ENCODE results near the gene SELENOO. TPM values are rescaled to one million over a fixed set of nuclear protein-coding genes. Genes with fewer than 3 reads are reported as not detected.

The SELENOO gene
- total and polyA plus RNA-seq, 5 donors: 14.6 to 17.1 (median 15.6) TPM

DNA sequence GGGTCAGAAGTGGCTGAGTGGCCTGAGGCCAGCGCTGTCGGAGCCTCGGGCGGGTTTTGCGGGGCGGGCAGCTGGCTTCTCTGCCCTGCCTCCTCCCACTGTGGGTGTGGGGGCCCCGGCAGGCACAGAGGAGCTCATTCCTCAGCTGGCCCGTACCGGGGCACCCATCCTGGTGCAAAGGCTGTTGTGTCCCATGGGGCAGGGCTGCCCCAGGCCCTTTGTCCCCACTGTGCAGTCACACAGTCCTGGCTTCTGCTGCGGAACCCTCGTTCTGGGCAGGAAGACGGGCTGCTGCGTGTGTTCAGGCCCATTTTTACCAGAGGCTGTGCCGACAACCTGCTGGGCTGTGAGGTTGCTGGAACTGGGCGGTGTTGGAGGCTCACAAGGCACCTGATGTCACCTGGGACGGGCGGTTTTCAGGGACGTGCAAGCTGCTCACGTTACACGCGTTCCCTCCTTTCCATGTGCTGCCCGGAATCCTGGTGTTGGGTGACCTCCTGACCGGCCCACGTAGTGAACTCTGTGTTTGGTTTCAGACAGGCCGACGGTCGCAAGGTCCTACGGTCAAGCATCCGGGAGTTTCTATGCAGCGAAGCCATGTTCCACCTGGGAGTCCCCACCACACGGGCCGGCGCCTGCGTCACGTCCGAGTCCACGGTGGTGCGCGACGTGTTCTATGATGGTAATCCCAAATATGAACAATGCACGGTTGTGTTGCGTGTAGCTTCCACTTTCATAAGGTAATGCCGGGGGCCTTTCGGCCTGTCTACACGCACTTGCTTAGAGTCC is 5.2 kb downstream of the SELENOO start:
- ATAC-seq (no peak), DNase-seq (peak; percentile 18 to 61 (median 55))
- intact Hi-C loops (cut with DNase I): loop anchor here in 3 of 4 donors (2.0 to 5.0 kb wide), 2 partner anchors 57 to 59 kb away; no protein-coding TSS in a partner anchor
- 87% methylated on average over 45 of the region's 45 CpGs for WGBS
- Histone ChIP-seq H3K4me1 (ENCODE audit: control insufficient read depth, insufficient read depth, low read length) (peaks cover 2% of the 10 kb centered on the region), H3K4me3 (ENCODE audit: low read length) (no peak overlapping the region), H3K9me3 (ENCODE audit: control insufficient read depth, low read length) (no peaks in the 10 kb centered on the region), H3K27me3 (ENCODE audit: control insufficient read depth, insufficient read depth) (no peaks in the 10 kb centered on the region), H3K27ac (ENCODE audit: low read length) (peak overlapping the region; percentile 1)

- ATAC-seq: peak; percentile 68 to 76
Observed at GRCh38 chr22:50206599-50206998, 5.8 kb downstream of the SELENOO start.

DNA sequence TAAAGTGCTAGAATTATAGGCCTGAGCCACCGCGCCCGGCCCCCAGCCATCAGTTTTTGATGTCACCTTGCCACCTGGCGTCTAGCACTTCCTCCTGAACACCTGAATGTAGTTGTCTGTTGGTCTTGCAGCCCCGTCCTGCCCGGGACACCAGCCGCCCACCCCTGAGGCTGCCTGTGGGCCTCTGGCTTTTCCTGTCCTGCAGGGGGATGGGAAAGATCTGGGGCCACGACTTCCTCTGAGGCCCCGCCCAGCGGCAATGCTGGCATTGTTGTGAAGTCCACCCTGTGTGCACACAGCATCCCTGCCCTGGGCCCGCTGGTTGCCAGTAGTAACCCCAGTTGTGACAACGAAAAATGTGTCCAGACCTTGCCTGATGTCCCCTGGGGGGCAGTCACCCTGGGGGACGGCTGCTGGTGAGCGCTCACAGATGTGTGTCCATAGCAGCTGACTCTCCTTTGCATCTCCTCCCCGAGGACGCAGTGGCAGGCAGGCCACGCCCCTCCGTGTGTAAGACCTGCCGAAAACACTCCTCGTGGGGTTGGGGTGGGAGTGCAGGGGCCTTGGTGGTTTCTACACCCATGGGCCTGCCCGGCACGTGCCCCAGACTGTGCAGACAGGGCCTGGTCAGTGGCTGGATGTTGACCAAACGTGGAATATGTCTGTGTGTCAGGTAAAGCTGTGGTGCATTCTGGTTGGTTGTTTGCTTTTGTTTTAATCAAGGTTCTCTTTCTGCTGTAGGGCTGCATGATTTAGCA is 6.8 kb downstream of the SELENOO start:
- DNase-seq (peak; percentile 37 to 72 (median 69)), ATAC-seq (peak in 1 of 2 donors; percentile 6)
- WGBS: 65% methylated on average over 23 of the region's 23 CpGs
- H3K4me3 ChIP-seq (ENCODE audit: low read length): no peak overlapping the region
- intact Hi-C loops (cut with DNase I): loop anchor here in 3 of 4 donors (2.0 to 5.0 kb wide), 2 partner anchors 59 to 60 kb away; no protein-coding TSS in a partner anchor
- H3K27ac ChIP-seq (ENCODE audit: low read length): no peak overlapping the region
- no peaks in the 10 kb centered on the region for H3K4me1 ChIP-seq (ENCODE audit: control insufficient read depth, insufficient read depth, low read length)
- H3K27me3 ChIP-seq (ENCODE audit: control insufficient read depth, insufficient read depth): no peaks in the 10 kb centered on the region
- no peaks in the 10 kb centered on the region for H3K9me3 ChIP-seq (ENCODE audit: control insufficient read depth, low read length)

More at GRCh38 chr22:50206599-50206998, 5.8 kb downstream of the SELENOO start:
- Histone ChIP-seq H3K4me1 (ENCODE audit: control insufficient read depth, insufficient read depth, low read length) (peaks cover 2% of the 10 kb centered on the region), H3K27me3 (ENCODE audit: control insufficient read depth, insufficient read depth) (no peaks in the 10 kb centered on the region), H3K27ac (ENCODE audit: low read length) (peak overlapping the region; percentile 1), H3K4me3 (ENCODE audit: low read length) (no peak overlapping the region), H3K9me3 (ENCODE audit: control insufficient read depth, low read length) (no peaks in the 10 kb centered on the region)
- peak; percentile 82 to 90 (median 89) for DNase-seq
- WGBS: 23% methylated on average over 10 of the region's 10 CpGs
- intact Hi-C loops (cut with DNase I): loop anchor here in 3 of 4 donors (2.0 to 5.0 kb wide), 2 partner anchors 58 to 59 kb away; no protein-coding TSS in a partner anchor

DNA sequence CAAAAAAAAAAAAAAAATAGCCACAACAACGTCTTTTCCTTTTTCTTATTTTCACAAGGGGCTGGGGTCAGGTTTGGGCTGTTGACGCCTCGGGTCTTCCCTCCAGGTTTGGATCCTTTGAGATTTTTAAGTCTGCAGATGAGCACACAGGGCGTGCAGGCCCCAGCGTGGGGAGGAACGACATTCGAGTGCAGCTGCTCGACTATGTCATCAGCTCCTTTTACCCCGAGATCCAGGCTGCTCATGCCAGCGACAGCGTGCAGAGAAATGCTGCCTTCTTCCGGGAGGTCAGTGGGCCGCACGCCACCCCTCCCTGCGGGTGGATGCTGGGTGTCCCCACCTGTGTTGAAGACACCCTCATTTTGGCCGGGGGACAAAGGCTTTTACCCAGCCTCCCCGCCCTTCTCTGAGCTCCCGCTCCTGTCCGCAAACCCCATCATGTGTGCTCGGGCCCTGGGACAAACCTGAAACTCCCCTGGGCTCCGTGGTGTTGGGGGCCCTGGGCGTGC is 7.7 kb downstream of the SELENOO start:
- Histone ChIP-seq H3K27ac (ENCODE audit: low read length) (no peak overlapping the region), H3K9me3 (ENCODE audit: control insufficient read depth, low read length) (no peaks in the 10 kb centered on the region), H3K4me3 (ENCODE audit: low read length) (no peak overlapping the region), H3K4me1 (ENCODE audit: control insufficient read depth, insufficient read depth, low read length) (no peaks in the 10 kb centered on the region), H3K27me3 (ENCODE audit: control insufficient read depth, insufficient read depth) (no peaks in the 10 kb centered on the region)
- ATAC-seq (no peak), DNase-seq (no peak)
- whole genome bisulfite sequencing: 84% methylated on average over 22 of the region's 22 CpGs
- intact Hi-C loops (cut with DNase I): loop anchor here in 2 of 4 donors (5.0 kb wide), 1 partner anchor 61 kb away; no protein-coding TSS in a partner anchor

- Histone ChIP-seq H3K4me3 (ENCODE audit: low read length) (no peak overlapping the region), H3K4me1 (ENCODE audit: control insufficient read depth, insufficient read depth, low read length) (no peaks in the 10 kb centered on the region), H3K27ac (ENCODE audit: low read length) (no peak overlapping the region), H3K27me3 (ENCODE audit: control insufficient read depth, insufficient read depth) (no peaks in the 10 kb centered on the region), H3K9me3 (ENCODE audit: control insufficient read depth, low read length) (no peaks in the 10 kb centered on the region)
- peak in 2 of 3 donors; percentile 54 to 64 for DNase-seq
- intact Hi-C loops (cut with DNase I): loop anchor here in 2 of 4 donors (5.0 kb wide), 1 partner anchor 62 kb away; no protein-coding TSS in a partner anchor
- peak; percentile 5 to 12 for ATAC-seq
- WGBS: 79% methylated on average over 31 of the region's 31 CpGs
Observed at GRCh38 chr22:50208939-50209892, 8.4 kb downstream of the SELENOO start.

GRCh38 chr22:50209893-50210292 is 9.1 kb downstream of the SELENOO start:
- Histone ChIP-seq H3K27me3 (ENCODE audit: control insufficient read depth, insufficient read depth) (no peaks in the 10 kb centered on the region), H3K4me1 (ENCODE audit: control insufficient read depth, insufficient read depth, low read length) (no peaks in the 10 kb centered on the region), H3K4me3 (ENCODE audit: low read length) (no peak overlapping the region), H3K27ac (ENCODE audit: low read length) (no peak overlapping the region), H3K9me3 (ENCODE audit: control insufficient read depth, low read length) (no peaks in the 10 kb centered on the region)
- intact Hi-C loops (cut with DNase I): loop anchor here (5.0 to 10.0 kb wide), 2 partner anchors 63 to 275 kb away; no protein-coding TSS in a partner anchor
- peak; percentile 7 to 28 for ATAC-seq
- peak; percentile 77 to 87 (median 79) for DNase-seq
- 61% methylated on average over 20 of the region's 20 CpGs for WGBS

- WGBS: 87% methylated on average over 32 of the region's 32 CpGs
- ATAC-seq (peak in 1 of 2 donors; percentile 3), DNase-seq (peak in 1 of 3 donors; percentile 57)
- no peaks in the 10 kb centered on the region for H3K4me1 ChIP-seq (ENCODE audit: control insufficient read depth, insufficient read depth, low read length)
- H3K4me3 ChIP-seq (ENCODE audit: low read length): no peak overlapping the region
- H3K27me3 ChIP-seq (ENCODE audit: control insufficient read depth, insufficient read depth): no peaks in the 10 kb centered on the region
- H3K27ac ChIP-seq (ENCODE audit: low read length): no peak overlapping the region
- intact Hi-C loops (cut with DNase I): loop anchor here in 2 of 4 donors (5.0 to 10.0 kb wide), 2 partner anchors 63 to 276 kb away; no protein-coding TSS in a partner anchor
- no peaks in the 10 kb centered on the region for H3K9me3 ChIP-seq (ENCODE audit: control insufficient read depth, low read length)
Observed at GRCh38 chr22:50210378-50211139, 9.7 kb downstream of the SELENOO start.

- Histone ChIP-seq H3K4me3 (ENCODE audit: low read length) (no peak overlapping the region), H3K4me1 (ENCODE audit: control insufficient read depth, insufficient read depth, low read length) (no peaks in the 10 kb centered on the region), H3K27ac (ENCODE audit: low read length) (no peak overlapping the region), H3K9me3 (ENCODE audit: control insufficient read depth, low read length) (no peaks in the 10 kb centered on the region), H3K27me3 (ENCODE audit: control insufficient read depth, insufficient read depth) (no peaks in the 10 kb centered on the region)
- intact Hi-C loops (cut with DNase I): loop anchor here in 2 of 4 donors (5.0 to 10.0 kb wide), 2 partner anchors 64 to 276 kb away; no protein-coding TSS in a partner anchor
- peak in 1 of 3 donors; percentile 4 for DNase-seq
- 89% methylated on average over 14 of the region's 14 CpGs for WGBS
- no peak for ATAC-seq
Observed at GRCh38 chr22:50211147-50211546, 10.3 kb downstream of the SELENOO start.

- no peak overlapping the region for H3K4me3 ChIP-seq (ENCODE audit: low read length)
- no peak overlapping the region for H3K27ac ChIP-seq (ENCODE audit: low read length)
- H3K27me3 ChIP-seq (ENCODE audit: control insufficient read depth, insufficient read depth): no peaks in the 10 kb centered on the region
- intact Hi-C loops (cut with DNase I): loop anchor here in 2 of 4 donors (5.0 to 10.0 kb wide), 2 partner anchors 66 to 278 kb away; no protein-coding TSS in a partner anchor
- no peaks in the 10 kb centered on the region for H3K9me3 ChIP-seq (ENCODE audit: control insufficient read depth, low read length)
- no peak for DNase-seq
- ATAC-seq: no peak
- H3K4me1 ChIP-seq (ENCODE audit: control insufficient read depth, insufficient read depth, low read length): no peaks in the 10 kb centered on the region
- 96% methylated on average over 9 of the region's 9 CpGs for WGBS
Observed at GRCh38 chr22:50213263-50213662, 12.5 kb downstream of the SELENOO start.
